HG03196 (cell line): ENCODE results near the gene PSMD11.
"Not testable (repeated sequence)": the region's sequence is repeated elsewhere in the genome, so short reads cannot be mapped to it uniquely, and the experiment has no call there.

ENCODE experiments used
- ATAC-seq: cut with Tn5 transposase; IDR thresholded peaks from one replicate; pipeline ENCODE4 v1.9.1; 2021; ENCODE audit not compliant: unreplicated experiment

The PSMD11 gene

DNA sequence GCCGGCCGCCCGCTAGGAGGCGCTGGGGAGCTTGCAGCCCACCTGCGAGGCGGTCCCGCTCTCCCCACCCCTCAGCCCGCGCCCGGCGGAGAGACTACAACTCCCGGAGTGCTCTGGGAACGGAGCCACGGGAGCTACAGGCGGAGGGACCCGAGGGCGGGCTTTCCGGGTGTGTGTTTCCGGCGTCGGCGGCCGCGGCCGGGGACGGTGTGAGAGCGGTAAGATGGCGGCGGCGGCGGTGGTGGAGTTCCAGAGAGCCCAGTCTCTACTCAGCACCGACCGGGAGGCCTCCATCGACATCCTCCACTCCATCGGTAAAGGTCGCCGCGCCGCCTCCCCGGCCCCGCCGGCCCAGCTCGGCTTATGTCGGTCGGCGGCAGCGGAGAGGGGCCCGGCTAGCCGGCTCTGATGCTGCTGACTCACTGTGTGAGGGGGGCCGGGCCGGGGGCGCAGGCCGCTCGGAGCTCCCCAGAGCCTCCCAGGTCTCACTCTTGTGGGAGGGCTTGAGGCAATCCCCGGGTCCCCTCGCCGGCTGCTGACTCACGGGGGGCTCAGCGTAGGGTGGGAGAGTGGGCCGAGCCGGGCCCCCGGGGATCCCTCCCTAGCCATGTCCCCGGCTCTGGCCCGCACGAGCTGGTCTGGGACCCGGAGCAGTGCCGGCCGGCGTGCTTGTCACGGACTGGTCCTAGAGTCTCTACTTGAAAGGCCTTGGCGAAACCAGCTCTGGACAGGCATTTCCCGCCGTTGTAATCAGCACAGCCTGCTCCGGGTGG, at the start of gene PSMD11:
PSMD11 (plus strand) TSS at position 210 of the 773 bp plus-strand sequence; CDS start at position 224, 14 bp downstream.
- peak; percentile 89 for ATAC-seq

DNA sequence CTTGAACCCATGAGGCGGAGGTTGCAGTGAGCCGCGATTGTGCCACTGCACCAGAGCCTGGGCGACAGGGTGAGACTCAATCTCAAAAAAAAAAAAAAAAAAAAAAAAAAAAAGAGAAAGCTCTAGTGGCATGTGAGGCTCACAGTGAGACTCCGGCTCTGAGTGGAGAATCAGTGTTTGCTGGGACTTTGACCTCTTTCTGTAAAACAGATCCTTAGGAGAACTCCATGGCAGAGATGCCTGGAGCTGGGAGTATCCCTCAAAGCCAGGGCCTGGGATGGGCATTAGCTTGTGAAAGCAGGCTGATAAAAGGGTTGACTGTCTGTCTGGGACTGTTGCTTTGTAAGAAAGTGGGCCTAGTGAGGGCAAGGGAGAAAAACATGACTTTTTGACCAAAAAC, 48.0 kb upstream of the PSMD11 start:
- ATAC-seq, result no peak

DNA sequence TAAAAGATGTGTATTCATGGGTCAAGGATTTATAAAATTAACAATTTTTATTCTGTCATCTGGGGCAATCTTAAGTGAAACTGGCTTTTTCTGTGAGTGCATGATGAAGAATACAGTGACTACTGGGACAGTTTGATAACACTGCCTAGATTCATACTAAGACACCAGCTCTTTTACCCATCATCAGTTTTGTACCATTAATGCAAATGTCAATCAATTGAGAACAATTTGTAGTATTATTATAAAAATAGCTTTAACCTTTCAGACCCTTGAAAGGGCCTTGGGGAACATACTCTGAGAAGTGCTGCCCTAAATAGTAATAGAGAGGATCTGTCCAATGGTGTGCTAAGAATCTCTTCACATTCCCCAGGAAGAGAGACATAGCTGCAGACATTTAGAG, 45.4 kb upstream of the PSMD11 start:
- no peak for ATAC-seq

DNA sequence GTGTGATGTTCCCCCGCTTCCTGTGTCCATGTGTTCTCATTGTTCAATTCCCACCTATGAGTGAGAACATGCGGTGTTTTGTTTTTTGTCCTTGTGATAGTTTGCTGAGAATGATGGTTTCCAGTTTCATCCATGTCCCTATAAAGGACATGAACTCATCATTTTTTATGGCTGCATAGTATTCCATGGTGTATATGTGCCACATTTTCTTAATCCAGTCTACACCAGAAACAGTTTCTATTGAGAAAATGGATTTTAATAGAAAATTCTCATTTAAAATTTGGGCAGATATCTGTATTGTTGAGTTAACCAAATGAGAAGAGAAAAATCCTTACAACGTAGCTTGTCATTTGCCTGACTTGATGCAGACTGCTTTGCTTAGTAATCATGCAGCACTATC, 34.2 kb upstream of the PSMD11 start:
- ATAC-seq, result not testable (repeated sequence)

DNA sequence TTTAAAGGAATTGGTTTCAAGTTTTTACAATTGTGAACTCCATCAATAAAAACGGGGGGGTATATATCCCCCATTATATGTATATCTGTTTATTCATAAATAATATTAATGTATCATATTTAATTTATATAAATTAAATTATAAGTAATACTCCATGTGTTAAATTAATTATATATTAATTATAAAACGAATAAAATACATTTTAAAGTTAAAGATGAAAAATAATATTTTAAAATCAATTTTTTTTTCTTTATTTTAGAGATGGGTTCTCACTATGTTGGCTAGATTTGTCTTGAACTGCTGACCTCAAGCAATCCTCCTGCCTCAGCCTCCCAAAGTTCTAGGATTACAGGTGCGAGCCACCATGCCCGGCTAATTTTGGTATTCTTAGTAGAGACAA, 17.4 kb upstream of the PSMD11 start:
- no peak for ATAC-seq

DNA sequence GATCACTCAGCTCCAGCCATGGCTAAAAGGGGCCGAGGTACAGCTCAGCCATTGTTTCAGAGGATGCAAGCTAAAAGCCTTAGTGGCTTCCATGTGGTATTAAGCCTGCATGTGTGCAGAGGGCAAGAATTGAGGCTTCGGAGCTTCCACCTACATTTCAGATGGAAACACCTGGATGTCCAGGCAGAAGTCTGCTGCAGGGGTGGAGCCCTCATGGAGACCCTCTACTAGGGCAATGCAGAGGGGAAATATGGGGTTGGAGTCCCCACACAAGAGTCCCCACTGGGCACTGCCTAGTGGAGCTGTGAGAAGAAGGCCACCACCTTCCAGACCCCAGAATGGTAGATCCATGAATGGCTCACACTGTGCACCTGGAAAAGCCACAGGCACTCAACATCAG, 14.7 kb upstream of the PSMD11 start:
- ATAC-seq, result no peak

DNA sequence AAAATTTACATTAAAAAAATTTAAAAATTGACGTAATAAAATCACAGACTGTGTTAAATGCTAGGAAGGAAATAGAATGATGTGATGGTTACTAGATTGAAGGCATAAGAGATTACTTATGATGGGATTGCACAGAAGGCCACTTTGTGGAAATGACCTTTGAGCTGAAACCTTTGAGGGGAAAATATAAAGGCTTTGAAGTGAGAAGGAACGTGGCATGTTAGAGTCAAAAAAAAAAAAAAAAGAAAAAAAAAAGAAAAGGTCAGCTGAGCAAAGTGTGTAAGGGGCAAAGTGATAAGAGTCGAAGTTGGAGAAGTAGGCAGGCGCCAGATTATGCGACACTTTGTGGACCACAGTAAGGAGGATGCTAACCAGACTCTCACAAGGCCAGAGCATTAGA, 3.6 kb upstream of the PSMD11 start:
- no peak for ATAC-seq

DNA sequence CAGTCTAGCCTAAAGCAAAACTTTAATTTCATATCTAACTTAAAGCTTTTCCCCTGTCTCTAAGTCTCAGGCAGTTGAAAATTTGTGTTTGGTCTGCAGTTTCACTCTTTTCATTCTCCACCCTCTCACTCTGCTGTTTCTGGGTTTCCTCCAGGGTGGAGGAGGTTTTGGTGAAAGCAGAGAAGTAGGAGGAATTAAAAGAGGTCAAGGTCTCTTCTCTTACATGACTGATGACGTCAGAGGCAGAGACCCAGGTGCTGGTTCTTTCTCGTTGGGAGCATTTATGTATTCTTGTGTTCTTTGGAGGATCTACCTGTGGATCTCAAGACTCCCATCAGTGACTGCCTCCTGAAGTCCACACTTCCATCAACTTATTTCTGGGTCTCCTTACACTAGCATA, 2.4 kb upstream of the PSMD11 start:
- no peak for ATAC-seq

DNA sequence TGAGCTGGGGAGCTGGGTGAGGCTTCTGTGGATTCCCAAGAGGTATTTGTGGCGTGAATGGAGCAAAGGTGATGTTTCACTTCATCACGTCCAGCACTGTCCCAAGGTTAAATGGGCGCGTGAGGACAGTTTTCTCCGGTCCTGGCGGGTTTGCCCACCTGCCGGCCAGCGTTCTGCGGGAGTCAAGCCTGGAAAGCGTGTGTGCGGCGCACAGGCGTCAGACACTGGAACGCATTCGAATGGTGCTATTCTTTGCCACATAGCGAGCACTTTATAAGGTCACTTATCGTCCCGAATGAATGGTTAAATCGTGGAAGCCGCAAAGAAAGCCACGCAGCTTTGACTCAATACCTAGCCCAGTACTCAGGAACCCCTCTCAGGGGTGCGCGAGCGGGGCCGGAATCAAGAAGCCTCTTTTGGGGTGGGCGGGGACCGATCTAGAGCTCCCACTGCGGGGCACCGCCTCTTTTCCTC, 446 bp upstream of the PSMD11 start:
- ATAC-seq, result no peak

DNA sequence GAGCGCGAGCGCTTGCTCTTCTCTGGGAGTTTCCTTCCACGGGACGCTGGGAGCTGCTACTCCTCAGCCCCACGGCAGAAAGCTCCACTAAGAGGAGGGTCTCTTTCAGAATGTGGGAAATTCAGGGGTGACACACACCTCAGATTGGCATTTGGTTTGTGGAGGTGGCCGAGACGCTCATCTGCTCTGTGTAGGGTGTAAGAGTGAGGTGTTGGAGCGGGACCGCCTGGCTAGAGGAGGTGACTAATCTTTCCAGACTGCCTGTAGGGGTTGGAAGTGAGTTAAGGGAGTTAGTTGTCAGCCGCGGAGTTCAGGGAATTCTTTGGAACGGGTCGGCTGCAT, 735 bp downstream of the PSMD11 start:
- peak; percentile 3 for ATAC-seq

DNA sequence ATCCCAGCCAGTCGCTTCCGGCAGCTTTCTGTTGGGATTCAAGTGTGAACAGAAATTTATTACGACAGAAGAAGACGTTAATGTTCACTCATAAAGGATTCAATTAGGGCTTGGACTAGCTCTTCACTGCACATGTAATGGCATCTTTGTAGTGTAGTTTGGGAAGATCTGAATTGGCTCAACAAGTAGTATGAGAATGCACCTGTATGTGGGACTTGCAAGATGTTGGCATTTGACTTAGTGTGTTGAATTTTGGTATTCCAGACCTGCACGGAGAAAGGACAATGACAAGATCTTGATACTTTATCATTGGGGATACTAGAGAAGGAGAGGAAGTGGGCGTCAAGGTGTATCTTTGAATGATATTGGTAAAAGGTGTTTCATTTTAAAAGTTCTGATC, 1.2 kb downstream of the PSMD11 start:
- no peak for ATAC-seq

DNA sequence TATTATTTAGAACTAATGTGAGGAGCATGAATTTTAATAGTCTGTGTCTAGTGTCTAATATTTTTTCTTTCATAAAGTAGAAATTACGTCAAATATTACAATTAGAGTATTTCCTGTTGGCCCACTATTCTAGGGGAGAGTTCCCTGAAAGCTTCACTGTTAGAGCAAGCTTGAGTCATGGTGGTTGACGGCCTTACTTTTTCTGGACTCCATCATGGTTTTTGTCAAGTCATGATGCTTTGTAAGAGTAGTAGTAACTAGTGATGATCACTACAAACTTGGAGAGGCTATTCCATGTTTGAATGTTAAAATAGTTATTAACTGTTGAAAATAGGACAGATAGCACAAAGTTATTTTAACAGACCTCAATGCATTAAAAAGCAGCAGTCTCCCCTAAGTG, 1.7 kb downstream of the PSMD11 start:
- no peak for ATAC-seq

DNA sequence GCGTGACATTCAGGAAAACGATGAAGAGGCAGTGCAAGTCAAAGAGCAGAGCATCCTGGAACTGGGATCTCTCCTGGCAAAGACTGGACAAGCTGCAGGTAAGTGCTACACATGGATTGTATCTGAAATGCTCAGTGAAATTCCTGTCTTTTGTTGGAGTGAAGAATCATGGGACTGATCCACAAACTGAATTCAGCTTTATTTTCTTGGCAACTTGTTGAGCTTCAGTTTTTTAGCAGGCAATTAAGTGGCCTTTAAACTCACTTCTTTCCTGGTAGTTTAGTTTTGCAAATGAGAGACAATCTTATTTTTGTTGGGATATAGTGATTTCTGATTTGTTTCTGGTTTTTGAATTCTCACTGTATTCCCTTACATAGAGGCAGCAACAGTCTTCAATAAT, 2.6 kb downstream of the PSMD11 start:
- ATAC-seq, result no peak

DNA sequence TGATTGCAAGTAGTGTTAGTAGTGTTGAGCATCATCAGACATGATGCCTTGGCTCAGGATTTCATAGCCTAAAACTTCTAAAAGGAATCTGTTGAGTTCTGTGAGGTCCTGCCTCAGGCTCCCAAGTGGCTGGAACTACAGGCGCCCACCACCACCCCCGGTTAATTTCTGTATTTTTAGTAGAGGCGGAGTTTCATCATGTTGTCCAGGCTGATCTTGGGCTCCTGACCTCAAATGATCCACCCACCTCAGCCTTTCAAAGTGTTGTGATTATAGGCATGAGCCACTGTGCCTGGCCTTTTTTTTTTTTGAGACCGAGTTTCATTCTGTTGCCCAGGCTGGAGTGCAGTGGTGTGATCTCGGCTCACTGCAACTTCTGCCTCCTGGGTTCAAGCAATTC, 5.7 kb downstream of the PSMD11 start:
- no peak for ATAC-seq

DNA sequence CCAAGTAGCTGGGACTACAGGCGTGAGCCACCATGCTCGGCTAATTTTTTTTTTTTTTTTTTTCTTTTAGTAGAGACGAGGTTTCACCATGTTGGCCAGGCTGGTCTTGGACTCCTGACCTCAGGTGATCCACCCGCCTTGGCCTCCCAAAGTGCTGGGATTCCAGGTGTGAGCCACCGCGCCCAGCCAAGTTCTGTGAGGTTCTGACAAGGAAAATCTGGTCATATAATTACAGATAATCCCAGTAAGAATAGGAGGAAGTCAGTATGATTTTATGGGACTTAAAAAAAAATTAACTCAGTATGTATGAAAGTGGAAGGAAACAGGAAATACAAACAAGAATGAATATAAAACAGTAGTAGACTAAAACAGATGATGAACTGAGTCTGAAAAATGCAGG, 6.1 kb downstream of the PSMD11 start:
- not testable (repeated sequence) for ATAC-seq

DNA sequence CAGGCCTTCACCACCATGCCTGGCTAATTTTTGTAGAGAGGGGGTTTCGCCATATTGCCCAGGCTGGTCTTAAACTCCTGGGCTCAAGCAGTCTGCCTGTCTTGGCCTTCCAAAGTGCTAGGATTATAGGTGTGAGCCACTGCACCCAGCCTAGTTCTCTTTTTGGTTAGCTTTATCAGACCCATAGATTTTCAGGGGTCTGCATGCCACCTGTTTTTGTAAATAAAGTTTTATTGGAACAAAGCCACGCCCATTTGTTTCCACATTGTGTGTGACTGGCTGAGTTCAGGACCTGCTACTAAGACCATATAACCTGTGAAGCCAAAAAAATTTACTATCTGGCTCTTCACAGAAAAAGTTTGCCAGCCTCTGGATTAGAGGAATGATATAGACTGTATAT, 7.6 kb downstream of the PSMD11 start:
- ATAC-seq, result no peak

DNA sequence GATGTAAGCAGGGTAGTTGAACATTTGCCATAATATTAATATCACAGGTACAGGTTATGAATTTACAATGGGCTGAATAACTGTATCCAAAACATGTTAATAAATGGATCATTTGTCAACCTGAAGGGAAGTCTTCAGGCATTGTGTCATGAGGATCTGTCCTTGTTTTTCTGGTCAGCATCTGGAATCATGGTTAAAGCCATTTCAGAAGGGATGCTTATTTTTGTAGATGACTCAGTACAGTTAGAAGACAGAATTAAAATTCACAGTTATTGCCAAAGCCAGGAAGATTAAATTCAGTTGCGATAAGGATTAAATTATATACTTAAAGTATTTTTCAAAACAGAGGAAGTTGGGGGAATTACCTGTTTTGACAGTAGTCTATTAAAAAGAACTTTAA, 8.0 kb downstream of the PSMD11 start:
- no peak for ATAC-seq

DNA sequence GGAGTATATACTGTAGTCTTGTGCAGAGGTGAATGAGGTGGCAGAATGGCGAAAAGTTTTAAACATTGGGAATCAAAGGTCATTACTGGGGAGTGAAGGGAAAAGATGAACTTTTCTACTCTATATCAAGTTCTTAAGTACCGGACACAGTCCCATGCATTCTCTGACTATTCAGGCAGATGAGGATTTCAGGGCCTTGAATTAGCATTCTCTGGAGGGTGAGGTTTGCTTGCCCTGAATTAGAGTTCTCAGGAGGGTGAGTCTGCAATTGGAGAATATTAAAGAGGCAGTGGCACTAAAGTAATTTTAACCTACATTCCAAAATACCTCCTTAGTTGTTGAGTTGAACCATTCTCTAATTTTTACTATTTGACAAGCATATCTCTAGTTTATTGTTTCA, 9.1 kb downstream of the PSMD11 start:
- no peak for ATAC-seq

DNA sequence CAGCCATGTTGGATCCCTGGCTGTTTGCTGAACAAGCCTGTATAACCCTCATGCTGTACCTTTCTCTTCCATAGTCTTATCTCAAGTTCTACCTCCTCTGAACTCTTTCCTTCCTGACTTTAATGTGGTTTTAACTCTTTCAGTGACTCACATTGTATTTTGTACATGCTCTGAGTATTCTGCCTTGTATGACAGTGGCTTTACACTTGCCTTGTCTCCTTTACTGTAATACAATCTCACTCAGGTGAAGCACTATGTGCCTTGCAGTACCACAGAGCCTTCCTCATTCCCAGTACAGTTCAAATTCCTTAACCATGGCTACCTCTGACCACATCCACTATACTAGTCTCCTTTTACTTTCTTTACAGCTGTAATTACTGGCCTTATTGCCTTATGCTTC, 14.1 kb downstream of the PSMD11 start:
- ATAC-seq, result no peak

DNA sequence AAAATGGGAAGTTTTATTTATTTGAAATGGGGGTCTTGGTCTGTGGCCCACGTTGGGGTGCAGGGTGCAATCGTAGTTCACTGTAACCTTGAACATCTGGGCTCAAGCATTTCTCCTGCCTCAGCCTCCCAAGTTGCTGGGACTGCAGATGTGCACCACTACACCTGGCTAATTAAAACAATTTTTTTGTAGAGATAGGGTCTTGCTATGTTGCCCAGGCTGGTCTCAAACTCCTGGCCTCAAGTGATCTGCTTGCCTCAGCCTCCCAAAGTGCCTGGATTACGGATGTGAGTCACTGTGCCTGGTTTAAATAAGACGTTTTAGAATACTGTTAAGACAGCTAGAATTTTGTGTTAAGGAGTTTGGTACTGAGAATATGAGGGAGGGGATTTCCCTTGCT, 15.7 kb downstream of the PSMD11 start:
- ATAC-seq, result no peak

DNA sequence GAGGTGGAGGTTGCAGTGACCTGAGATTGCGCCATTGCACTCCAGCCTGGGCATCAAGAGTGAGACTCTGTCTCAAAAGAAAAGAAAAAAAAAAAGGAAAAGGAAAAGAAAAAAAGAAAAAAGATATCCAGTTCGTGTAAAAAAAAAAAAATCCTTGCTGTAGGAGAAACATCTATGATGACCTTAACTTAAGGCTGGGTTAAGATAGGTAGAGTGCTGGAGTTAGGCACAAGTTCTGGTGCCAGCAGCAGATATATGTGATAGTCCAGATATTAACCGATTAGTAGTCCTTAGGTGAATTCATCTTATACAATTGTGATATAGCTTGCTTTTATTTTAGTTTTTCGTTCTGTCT, 17.2 kb downstream of the PSMD11 start:
- no peak for ATAC-seq

DNA sequence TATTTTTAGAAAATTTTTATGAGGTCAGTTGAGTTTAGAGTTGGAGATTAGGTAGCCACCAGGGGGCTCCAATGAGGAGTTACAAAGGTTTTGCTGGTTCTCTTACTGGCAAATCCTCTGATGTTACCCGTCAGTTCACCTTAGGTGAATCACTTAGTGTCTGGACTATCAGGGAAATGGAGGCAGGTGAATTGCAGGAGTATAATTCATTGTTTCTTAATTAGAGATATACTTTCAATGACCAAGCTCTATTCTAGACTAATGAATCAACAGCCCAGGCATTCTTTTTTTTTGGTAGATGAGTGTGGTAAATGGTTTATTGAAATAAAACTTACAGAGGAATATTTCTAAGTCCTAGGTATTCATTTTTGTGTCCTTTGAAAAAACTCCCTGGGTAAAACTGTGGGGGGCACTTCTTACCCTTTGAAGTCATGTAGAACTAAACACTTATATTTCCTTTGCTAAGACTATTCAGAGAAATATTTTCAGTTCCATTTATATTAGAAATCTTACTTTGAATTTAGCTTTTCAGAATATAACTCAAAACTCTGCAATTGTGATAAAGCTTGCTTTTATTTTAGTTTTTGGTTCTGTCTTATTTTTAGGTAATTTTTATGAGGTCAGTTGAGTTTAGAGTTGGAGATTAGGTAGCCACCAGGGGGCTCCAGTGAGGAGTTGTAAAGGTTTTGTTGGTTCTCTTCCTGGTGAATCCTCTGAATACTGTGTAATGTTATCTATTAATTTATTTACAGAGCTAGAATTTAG, 17.7 kb downstream of the PSMD11 start:
- no peak for ATAC-seq

DNA sequence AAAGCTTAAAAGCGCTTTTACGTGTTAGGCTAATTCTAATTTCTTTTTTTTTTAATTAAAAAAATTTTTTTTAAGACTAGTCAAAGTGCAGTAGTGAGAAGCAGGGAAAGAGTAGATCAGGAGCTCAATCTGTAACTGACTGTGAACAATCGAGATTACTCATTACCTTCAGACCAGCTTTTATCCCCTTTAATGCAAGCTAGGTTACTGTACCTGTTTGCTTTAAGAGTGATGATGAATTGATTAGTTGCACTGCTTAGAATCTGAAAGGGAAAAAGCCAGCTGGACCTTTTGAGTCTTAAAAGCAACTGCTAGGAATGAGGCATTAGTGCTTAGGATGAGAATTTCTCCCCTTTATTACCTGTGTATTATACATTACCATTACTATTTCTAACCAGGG, 19.0 kb downstream of the PSMD11 start:
- no peak for ATAC-seq
